OCI-LY7 (cell line): Measurements from ENCODE around the gene GRAMD2B.

Experiments
- CTCF ChIP-seq: fragments of 200-600 bp; sonication (generic); conservative IDR thresholded peaks from 2 replicates; pipeline ENCODE4 v1.5.1; 2014; ENCODE audit warnings: mild to moderate bottlenecking, antibody characterized with exemption, low read length, moderate library complexity, mixed read lengths
- EZH2phosphoT487 ChIP-seq: fragments of 200-600 bp; sonication (generic); IDR thresholded peaks from 2 replicates; pipeline ENCODE4 v1.6.1; 2018; ENCODE audit warnings: low read depth, borderline replicate concordance, mild to moderate bottlenecking, mixed run types, antibody characterized with exemption, low read length, moderate library complexity, mixed read lengths

GRCh38 chr5:126460977-126461376, 37.8 kb downstream of the GRAMD2B start:
- TF ChIP-seq CTCF (no peak), EZH2phosphoT487 (no peak)
